Measurements from ENCODE around the gene TSC22D4.

The TSC22D4 gene

GRCh38 chr7:100426516-100426915 is 52.5 kb downstream of the TSC22D4 start:
- no peak for DNase-seq

GRCh38 chr7:100425347-100425746 is 53.7 kb downstream of the TSC22D4 start:
- no peak for DNase-seq

GRCh38 chr7:100423315-100423714 is 55.7 kb downstream of the TSC22D4 start:
- DNase-seq = no peak

- DNase-seq = no peak
These were observed 59.3 kb downstream of the TSC22D4 start for GRCh38 chr7:100419660-100420226.

GRCh38 chr7:100418930-100419659 is 59.9 kb downstream of the TSC22D4 start:
- DNase-seq = no peak

Measured in stimulated activated CD8-positive, alpha-beta memory T cell treated with anti-CD3 and anti-CD28 coated beads, Interleukin-4, amount 100 ng/mL, for 48 hours (primary cell).